Measurements from ENCODE around the gene ANGPTL1. TPM values are rescaled to one million over a fixed set of nuclear protein-coding genes. Genes with fewer than 3 reads are reported as not detected.

The ANGPTL1 gene
- total RNA-seq, 4 donors from 2014 or later: 152 to 317 (median 184) TPM

DNA sequence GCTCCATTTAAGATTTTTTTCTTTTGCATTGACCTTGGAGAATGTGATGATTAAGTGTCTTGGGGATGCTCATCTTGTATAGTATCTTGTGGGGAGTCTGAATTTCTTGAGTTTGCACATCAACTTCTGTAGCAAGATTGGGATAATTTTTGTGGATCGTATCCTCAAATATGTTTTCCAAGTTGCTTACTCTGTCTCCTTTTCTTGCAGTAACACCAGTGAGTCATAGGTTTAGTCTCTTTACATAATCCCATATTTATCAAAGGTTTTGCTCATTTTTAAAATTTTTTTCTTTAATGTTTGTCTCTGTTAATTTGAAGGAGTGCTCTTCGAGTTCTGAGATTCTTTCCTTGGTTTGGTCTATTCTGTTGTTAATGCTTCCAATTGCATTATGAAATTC lies 41.7 kb upstream of the ANGPTL1 start:
- ATAC-seq: no peak
- no peaks in the 10 kb centered on the region for H3K9me3 ChIP-seq
- TF ChIP-seq POLR2AphosphoS5 (IDR thresholded peaks at IDR 0.05) (no peak), POLR2A (IDR thresholded peaks at IDR 0.05) (no peak), EP300 (IDR thresholded peaks at IDR 0.05) (no peak)
- TF ChIP-seq, protein P1, sequence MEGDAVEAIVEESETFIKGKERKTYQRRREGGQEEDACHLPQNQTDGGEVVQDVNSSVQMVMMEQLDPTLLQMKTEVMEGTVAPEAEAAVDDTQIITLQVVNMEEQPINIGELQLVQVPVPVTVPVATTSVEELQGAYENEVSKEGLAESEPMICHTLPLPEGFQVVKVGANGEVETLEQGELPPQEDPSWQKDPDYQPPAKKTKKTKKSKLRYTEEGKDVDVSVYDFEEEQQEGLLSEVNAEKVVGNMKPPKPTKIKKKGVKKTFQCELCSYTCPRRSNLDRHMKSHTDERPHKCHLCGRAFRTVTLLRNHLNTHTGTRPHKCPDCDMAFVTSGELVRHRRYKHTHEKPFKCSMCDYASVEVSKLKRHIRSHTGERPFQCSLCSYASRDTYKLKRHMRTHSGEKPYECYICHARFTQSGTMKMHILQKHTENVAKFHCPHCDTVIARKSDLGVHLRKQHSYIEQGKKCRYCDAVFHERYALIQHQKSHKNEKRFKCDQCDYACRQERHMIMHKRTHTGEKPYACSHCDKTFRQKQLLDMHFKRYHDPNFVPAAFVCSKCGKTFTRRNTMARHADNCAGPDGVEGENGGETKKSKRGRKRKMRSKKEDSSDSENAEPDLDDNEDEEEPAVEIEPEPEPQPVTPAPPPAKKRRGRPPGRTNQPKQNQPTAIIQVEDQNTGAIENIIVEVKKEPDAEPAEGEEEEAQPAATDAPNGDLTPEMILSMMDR (IDR thresholded peaks at IDR 0.05): no peak
- H3K27ac ChIP-seq: no peak overlapping the region
- WGBS, 2 donors (ENCODE audit: low coverage in 1 of 2): 77 to 100% methylated on average over 2 of the region's 2 CpGs
- H3K27me3 ChIP-seq: no peaks in the 10 kb centered on the region
- peaks cover 0 to 20% of the 10 kb centered on the region in 2 donors for H3K36me3 ChIP-seq
- H3K4me1 ChIP-seq: peaks cover 0 to 8% (median 0%) of the 10 kb centered on the region in 3 donors
- no peak overlapping the region for H3K4me3 ChIP-seq

DNA sequence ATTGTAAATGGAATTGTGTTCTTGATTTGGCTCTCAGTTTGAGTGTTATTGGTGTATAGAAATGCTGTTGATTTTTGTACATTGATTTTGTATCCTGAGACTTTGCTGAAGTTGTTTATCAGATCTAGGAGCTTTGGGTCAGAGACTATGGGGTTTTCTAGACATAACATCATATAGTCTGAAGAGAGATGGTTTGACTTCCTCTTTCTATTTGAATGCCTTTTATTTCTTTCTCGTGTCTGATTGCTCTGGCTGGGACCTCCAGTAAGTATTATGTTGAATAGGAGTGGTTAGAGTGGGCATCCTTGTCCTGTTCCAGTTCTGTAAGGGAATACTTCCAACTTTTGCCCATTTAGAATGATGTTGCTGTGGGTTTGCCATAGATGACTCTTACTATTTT lies 39.1 kb upstream of the ANGPTL1 start:
- Histone ChIP-seq H3K27me3 (no peaks in the 10 kb centered on the region), H3K36me3 (peaks cover 0 to 16% of the 10 kb centered on the region in 2 donors), H3K27ac (no peak overlapping the region), H3K4me1 (no peaks in the 10 kb centered on the region), H3K4me3 (no peak overlapping the region), H3K9me3 (no peaks in the 10 kb centered on the region)
- ATAC-seq: no peak
- TF ChIP-seq, protein P1 (IDR thresholded peaks at IDR 0.05): no peak
- TF ChIP-seq EP300 (IDR thresholded peaks at IDR 0.05) (no peak), POLR2A (IDR thresholded peaks at IDR 0.05) (no peak), POLR2AphosphoS5 (IDR thresholded peaks at IDR 0.05) (no peak)
- 100% methylated on average over 1 of the region's 1 CpG for WGBS, 2 donors (ENCODE audit: low coverage in 1 of 2)

DNA sequence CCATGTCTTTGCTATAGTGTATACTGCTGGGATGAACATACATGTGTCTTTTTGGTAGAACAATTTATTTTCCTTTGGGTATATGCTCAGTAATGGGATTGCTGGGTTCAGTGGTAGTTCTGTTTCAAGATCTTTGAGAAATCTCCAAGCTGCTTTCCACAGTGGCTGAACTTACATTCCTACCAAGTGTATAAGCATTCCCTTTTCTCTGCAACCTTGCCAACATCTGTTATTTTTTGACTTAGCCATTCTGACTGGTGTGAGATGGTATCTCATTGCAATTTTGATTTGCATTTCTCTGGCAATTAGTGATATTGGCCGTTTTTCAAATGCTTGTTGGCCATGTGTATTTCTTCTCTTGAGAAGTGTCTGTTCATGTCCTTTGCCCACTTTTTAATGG lies 37.5 kb upstream of the ANGPTL1 start:
- no peak for ATAC-seq
- peaks cover 0 to 10% of the 10 kb centered on the region in 2 donors for H3K36me3 ChIP-seq
- H3K4me1 ChIP-seq: no peaks in the 10 kb centered on the region
- TF ChIP-seq EP300 (IDR thresholded peaks at IDR 0.05) (no peak), POLR2A (IDR thresholded peaks at IDR 0.05) (no peak), POLR2AphosphoS5 (IDR thresholded peaks at IDR 0.05) (no peak)
- TF ChIP-seq, protein P1 (IDR thresholded peaks at IDR 0.05): no peak
- no peaks in the 10 kb centered on the region for H3K9me3 ChIP-seq
- H3K4me3 ChIP-seq: no peak overlapping the region
- WGBS, 2 donors (ENCODE audit: low coverage in 1 of 2): 54 to 70% methylated on average over 1 of the region's 1 CpG
- no peak overlapping the region for H3K27ac ChIP-seq
- H3K27me3 ChIP-seq: no peaks in the 10 kb centered on the region

DNA sequence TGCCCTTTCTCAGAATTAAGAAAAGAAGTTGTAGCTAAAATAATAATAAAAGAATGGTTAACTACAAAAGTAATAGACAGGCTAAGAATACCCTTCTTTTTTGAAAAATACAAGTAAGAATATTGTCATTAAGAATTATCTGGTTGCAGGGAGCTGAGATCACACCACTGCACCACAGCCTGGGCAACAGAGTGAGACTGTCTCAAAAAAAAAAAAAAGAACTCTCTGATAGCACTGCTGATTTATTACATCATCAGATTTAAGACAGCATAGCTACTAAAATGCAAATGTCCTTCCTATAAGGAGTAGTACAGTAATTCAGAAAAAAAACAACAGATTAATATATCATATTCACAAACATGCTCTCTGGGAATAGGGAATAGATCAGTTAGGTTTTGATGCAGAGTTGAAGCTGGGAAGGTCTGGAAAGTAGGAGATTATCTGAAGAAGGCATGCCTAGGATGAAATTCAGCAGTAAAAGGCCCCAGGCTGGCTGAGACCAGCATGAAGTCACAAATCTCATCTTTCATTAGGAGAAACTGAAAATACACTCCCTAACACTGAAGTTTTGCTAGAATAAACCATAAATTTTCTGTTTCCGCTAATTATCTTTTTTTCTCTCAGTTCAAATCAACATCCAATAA lies 30.7 kb upstream of the ANGPTL1 start:
- H3K4me3 ChIP-seq: no peak overlapping the region
- ATAC-seq: no peak
- no peaks in the 10 kb centered on the region for H3K27me3 ChIP-seq
- no peaks in the 10 kb centered on the region for H3K4me1 ChIP-seq
- H3K9me3 ChIP-seq: no peaks in the 10 kb centered on the region
- 90 to 95% methylated on average over 1 of the region's 1 CpG for WGBS, 2 donors (ENCODE audit: low coverage in 1 of 2)
- H3K36me3 ChIP-seq: peaks cover 0 to 4% of the 10 kb centered on the region in 2 donors
- H3K27ac ChIP-seq: no peak overlapping the region
- TF ChIP-seq POLR2A (IDR thresholded peaks at IDR 0.05) (no peak), EP300 (IDR thresholded peaks at IDR 0.05) (no peak)

DNA sequence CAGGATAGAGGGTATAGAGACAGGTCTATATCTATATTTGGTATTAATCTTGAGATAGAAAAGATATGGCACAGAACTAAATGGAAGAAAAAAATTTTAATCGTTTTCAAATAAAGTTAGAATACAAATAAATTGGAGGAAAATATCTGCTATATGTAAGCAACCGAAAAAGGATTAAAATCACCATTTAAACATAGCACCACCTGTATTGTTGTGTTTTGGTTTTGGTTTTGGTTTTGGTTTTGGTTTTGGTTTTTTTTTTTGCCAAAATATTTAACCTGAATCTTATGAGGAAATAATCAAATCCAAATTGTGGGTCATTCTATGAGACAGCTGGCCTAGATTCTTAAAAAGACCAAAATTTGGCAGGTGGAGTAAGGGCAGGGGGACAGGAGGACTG lies 28.5 kb upstream of the ANGPTL1 start:
- Histone ChIP-seq H3K27ac (no peak overlapping the region), H3K4me3 (no peak overlapping the region), H3K27me3 (no peaks in the 10 kb centered on the region), H3K4me1 (no peaks in the 10 kb centered on the region), H3K9me3 (no peaks in the 10 kb centered on the region), H3K36me3 (peaks cover 0 to 4% of the 10 kb centered on the region in 2 donors)
- no peak for ATAC-seq
- TF ChIP-seq, protein P1 (IDR thresholded peaks at IDR 0.05): no peak
- TF ChIP-seq POLR2A (IDR thresholded peaks at IDR 0.05) (no peak), EP300 (IDR thresholded peaks at IDR 0.05) (no peak), POLR2AphosphoS5 (IDR thresholded peaks at IDR 0.05) (no peak)
- WGBS, 2 donors (ENCODE audit: low coverage in 1 of 2): 83 to 86% methylated on average over 2 of the region's 2 CpGs
